Testis (tissue), 2 donors: ENCODE measurements around the gene IKZF1.

Source experiments
- POLR2A ChIP-seq: fragments of 450-650 bp; IDR thresholded peaks from one replicate; pipeline ENCODE4 v1.6.1; 2017; ENCODE audit warnings: antibody characterized with exemption, mild to moderate bottlenecking, moderate library complexity
- TF ChIP-seq, protein P1 (sequence below), 3 experiments: fragments of 450-650 bp in 2 of 3; fragments of 200-600 bp in 1 of 3; sonication (generic) in 1 of 3; IDR thresholded peaks; one replicate each; pipeline ENCODE4 v1.5.1; 2016 to 2019; ENCODE audit warnings: antibody characterized with exemption in 3 of 3, mild to moderate bottlenecking in 2 of 3, moderate library complexity in 1 of 3

DNA sequence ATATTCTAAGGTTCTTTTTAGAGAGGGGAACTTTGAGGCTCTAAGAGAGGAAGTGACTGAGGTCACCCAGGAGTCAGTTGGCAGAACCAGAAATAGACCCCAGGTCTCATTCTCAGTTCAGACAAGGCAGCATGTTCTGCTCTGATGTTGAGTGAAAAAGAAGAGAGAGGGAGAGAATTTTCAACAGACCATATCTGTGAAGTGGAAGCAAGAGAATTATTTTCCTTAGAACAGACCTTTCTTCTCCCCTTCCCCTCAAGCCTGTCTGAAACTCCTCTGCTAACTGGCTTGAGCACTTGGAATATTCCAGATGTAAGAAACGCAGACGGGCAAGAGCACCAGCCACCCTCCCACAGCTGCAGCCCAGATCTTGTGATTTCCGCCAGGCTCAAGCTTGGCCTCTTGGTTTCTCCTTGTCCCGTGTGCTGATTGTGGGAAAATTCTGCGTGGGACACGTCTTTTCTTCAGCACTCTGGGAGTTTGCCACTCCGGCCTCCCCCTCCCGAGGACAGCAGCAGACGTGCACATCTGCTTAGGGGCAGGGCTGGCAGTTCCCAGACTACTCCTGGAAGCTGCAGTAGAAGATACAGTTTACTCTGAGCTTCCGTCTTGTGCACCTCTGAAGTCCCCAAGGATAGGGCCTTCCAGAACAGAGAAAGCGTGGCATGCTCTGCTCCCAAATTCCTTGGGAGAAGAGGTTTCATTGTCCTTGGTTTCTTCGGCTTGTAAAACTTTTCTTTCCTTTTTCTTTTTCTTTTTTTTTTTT is 22.7 kb upstream of the IKZF1 start:
- TF ChIP-seq, protein P1, sequence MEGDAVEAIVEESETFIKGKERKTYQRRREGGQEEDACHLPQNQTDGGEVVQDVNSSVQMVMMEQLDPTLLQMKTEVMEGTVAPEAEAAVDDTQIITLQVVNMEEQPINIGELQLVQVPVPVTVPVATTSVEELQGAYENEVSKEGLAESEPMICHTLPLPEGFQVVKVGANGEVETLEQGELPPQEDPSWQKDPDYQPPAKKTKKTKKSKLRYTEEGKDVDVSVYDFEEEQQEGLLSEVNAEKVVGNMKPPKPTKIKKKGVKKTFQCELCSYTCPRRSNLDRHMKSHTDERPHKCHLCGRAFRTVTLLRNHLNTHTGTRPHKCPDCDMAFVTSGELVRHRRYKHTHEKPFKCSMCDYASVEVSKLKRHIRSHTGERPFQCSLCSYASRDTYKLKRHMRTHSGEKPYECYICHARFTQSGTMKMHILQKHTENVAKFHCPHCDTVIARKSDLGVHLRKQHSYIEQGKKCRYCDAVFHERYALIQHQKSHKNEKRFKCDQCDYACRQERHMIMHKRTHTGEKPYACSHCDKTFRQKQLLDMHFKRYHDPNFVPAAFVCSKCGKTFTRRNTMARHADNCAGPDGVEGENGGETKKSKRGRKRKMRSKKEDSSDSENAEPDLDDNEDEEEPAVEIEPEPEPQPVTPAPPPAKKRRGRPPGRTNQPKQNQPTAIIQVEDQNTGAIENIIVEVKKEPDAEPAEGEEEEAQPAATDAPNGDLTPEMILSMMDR (IDR thresholded peaks at IDR 0.05): no peak
- TF ChIP-seq POLR2A: no peak
